Left kidney (tissue), 2 donors: ENCODE measurements around the gene MAEL. TPM values are rescaled to one million over a fixed set of nuclear protein-coding genes. Genes with fewer than 3 reads are reported as not detected.
"Not testable (repeated sequence)": the region's sequence is repeated elsewhere in the genome, so short reads cannot be mapped to it uniquely, and the experiment has no call there.

Experiments used
- DNase-seq: peaks from one replicate; pipeline ENCODE4 v3.0.0-alpha.2; 2013
- polyA plus RNA-seq: library from polyadenylated mRNA; unstranded; fragments of 120-200 nt; gene quantifications from one replicate; pipeline ENCODE4 v1.2.1, GENCODE V29; 2013; ENCODE audit not compliant: insufficient read length

Gene MAEL
- polyA plus RNA-seq, 1 donor = 2.5 TPM

DNA sequence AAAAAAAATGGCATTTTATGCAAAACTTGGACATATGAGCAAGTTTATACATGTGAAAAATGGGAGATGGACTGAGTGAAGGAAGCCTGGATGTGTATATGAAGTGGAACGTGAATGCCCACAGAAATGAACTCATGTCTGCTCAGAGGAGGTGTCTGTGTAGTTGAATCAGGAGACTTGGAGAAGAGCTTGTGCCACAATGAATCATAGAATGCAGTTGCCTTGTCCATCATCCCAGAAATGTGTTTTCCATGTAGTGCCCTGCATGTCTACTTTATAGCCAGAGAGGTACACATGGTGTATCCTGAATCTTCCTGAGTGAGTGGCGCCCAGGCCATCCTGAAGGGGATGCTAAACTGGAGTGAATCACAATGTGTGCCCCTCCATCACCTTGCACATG is 11.1 kb upstream of the MAEL start:
- no peak for DNase-seq

GRCh38 chr1:166978821-166979220 is 10.3 kb upstream of the MAEL start:
- no peak for DNase-seq

GRCh38 chr1:166980383-166980782 is 8.7 kb upstream of the MAEL start:
- DNase-seq = no peak

DNA sequence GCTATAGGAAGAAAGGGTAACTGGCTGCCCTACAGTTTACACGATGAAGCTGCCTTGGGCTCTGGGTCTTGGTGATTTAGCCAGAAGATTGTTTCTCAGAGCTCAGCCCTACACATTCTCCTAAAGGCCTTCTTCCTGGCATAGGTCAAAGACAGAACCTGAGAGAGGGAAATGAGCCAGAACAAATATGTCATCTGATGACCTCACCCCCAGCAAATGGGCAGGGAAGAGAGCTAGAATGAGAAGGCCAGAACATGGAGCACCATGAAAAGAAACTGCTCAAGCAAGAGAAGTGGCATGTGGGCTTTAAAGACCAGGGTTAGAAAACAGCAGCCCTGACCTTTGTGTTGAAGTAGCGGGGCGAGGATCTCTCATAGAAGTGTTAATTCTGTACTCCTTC is 8.3 kb upstream of the MAEL start:
- no peak for DNase-seq

GRCh38 chr1:166981589-166981988 is 7.5 kb upstream of the MAEL start:
- DNase-seq = no peak

- DNase-seq = no peak
These were observed 10.0 kb downstream of the MAEL start for GRCh38 chr1:166999075-166999474.

DNA sequence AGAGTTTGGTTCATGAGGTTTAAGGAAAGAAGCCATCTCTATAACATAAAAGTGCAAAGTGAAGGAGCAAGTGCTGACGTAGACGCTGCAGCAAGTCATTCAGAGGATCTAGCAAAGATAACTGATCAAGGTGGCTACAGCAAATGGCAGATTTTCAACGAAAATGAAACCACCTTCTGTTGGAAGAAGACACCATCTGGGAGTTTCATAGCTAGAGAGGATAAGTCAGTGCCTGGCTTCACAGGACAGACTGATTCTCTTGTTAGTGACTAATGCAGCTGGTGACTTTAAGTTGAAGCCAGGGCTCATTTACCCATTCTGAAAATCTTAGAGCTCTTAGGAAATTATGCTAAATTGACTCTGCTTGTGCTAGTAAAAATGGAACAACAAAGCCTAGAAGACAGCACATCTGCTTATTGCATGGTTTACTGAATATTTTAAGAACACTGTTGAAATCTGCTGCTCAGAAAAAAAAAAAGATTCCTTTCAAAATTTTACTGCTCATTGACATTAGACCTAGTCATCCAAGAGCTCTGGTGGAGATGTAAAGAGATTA is 10.5 kb downstream of the MAEL start:
- DNase-seq = no peak

DNA sequence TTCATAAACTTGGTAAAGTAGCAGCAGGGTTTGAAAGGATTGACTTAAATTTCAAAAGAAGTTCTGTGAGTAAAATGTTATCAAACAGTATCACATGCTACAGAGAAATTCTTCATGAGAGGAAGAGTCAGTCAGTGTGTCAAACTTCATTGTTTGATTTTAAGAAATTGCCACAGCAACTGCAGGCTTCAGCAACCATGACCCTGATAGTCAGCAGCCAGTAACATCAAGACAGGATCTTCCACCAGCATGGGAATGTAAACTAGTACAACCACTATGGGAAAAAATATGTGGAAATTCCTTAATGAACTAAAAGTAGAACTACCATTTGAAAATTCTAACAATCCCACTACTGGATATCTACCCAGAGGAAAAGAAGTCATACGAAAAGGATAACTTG is 11.5 kb downstream of the MAEL start:
- DNase-seq = no peak

DNA sequence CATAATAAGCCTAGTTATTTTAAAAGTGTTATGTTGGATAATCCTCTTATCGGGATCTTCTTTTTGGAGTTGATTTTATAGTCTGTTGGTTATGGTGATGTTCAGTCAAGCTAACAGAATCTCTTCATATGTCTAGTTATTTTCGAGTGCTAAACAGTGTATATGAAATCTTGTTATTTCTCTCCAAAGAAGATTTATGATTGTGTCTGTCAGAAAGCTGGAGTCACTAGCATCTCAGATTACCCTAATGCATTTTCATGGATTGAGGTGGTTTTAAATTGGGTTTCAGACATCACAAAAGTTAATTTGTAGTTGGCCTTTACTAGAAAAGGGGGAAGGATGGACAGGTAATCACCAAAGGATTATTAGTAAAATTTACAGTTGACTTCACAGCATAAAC is 13.3 kb downstream of the MAEL start:
- no peak for DNase-seq

- DNase-seq = no peak
These were observed 14.6 kb downstream of the MAEL start for GRCh38 chr1:167003711-167004110.

GRCh38 chr1:167011560-167012191 is 22.6 kb downstream of the MAEL start:
- DNase-seq = no peak

DNA sequence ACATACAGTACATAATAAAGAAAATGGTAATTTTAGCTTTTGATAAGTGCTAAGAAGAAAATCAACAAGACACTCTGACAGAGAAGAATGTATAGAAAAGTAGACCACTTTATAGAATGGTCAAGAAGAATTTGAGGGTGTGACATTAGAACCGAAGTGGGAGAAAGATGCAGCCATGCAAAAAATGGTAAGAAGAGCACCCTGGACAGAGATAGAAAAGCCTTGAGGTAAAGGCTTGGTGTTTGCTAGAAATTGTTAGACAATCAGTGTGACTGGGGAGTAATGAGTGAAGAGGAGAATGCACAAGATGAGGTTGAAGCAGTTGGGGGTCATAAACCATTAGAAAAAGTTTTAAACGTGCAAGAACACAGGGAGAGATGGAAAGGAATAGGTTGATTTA is 23.5 kb downstream of the MAEL start:
- no peak for DNase-seq

DNA sequence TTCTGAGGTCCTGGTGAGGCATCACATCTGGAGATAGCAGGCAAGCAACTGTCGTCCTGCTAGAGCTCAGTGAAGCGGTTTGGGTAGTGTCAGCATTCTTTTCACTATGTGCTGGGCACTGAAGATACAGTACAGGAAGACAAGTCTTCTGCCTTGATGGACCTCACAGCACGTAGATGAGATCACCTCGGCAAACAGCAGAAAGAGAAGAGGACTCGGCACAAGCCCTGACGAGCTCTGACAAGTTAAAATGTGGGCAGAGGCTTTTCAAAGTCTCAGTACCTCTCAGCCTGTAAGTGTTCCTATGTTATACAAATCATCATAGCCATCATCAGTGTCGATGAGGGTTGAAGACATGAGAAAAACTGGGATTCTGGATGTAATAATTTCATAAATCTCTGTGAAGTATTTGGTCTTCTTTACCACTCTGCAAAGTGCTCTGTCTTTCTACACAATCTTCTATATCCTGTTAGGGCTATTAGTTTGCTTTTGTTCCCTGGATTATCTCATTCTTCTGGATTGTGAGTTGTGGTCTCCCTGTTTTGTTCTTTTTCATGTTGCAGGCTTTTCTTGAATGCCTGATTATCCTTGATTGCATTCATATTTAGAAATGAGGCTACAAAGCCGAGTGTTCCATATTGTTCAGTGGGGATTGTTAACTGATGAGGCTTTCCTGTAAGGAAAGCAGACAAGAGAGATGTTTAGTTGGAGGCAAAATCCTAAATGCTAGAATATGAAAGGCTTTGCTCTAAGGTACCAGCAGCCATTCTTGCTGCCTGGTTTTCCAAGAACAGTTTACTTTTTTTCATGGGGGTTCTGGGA is 24.2 kb downstream of the MAEL start:
- no peak for DNase-seq

DNA sequence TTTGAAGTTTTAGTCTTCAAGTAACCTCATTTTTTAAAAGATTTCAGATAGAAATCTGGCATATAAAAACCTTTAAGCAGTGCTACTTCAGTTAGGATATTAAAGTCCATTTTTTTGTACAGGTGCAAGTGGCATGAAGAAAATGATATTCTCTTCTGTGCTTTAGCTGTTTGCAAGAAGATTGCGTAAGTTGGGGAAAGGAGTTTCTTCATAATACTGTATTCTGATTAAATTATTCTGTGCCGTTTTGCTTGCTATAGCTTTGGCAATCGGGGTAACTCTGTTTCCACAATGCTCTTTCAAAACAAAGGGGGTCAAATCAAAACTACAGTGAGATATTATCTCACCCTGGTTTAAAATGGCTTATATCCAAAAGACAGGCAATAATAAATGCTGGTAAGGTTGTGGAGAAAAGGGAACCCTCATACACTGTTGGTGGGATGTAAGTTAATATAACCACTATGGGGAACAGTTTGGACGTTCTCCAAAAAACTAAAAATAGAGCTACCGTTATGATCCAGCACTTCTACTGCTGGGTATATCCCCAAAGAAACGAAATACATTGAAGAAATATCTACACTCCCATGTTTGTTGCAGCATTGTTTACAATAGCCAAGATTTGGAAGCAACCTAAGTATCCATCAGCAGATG is 27.1 kb downstream of the MAEL start:
- DNase-seq = no peak

DNA sequence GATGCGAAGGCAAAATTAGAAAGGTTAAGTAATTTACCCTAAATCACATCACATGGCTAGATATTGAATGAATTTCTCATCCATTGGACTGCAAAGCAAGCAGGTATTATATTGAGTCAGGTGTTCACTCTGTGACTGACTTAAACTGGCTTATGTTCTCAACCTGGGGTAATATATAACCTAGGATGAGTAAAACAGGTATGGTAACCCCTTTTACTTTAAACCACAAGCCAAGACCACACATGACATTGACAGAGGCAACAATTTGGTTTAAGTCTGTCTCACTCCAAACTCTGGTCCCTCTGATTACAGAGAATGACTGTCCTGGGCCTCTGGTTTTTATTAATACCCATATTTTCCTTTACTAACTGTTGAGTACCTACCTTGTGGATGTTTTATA is 33.3 kb downstream of the MAEL start:
- no peak for DNase-seq

GRCh38 chr1:167029553-167029952 is 40.5 kb downstream of the MAEL start:
- DNase-seq = not testable (repeated sequence)

DNA sequence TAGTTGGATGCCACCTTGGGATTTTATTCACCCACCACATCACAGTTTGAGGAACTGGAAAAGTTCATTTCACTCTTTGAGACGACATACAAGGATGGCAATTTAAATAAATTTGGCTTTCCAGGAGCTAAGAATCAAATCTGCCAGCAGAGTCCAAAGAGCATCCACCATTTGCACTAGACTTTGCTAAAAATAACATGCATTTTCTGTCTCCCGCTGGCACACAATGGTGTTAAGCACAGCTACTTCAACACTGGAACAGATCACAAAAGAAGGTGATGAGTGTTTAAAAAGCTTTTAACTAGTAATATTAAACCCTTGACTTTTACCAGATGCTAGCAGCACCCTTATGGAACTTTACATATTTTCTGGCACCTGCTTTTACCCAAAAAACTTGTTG is 44.6 kb downstream of the MAEL start:
- no peak for DNase-seq

GRCh38 chr1:167043752-167044488 is 54.8 kb downstream of the MAEL start:
- peak; percentile 72 for DNase-seq

GRCh38 chr1:167051907-167052306 is 62.8 kb downstream of the MAEL start:
- DNase-seq = no peak

GRCh38 chr1:167052389-167052788 is 63.3 kb downstream of the MAEL start:
- no peak for DNase-seq

- DNase-seq = no peak
These were observed 65.5 kb downstream of the MAEL start for GRCh38 chr1:167054531-167054930.

GRCh38 chr1:167054946-167055630 is 66.0 kb downstream of the MAEL start:
- no peak for DNase-seq
